ENCODE measurements around the gene POMP. TPM values are rescaled to one million over a fixed set of nuclear protein-coding genes. Genes with fewer than 3 reads are reported as not detected.

Gene POMP
- total RNA-seq, 1 experiment from 2014 or later: 92.2 TPM

GRCh38 chr13:28654276-28654675 lies 4.7 kb upstream of the POMP start:
- Mint-ChIP-seq H3K9me3 (no peaks in the 10 kb centered on the region), H3K27ac (no peak overlapping the region), H3K36me3 (no peaks in the 10 kb centered on the region), H3K4me3 (no peak overlapping the region), H3K27me3 (ENCODE audit: low read depth) (no peaks in the 10 kb centered on the region), H3K4me1 (peaks cover 24% of the 10 kb centered on the region)
- ChIA-PET POLR2A (no interaction called here), CTCF (no interaction called here)
- no peak for ATAC-seq
- DNase-seq (ENCODE audit: low spot score): no peak
- no peak for TF ChIP-seq PREB (CRISPR knock-in tag; IDR thresholded peaks at IDR 0.05; ENCODE audit: borderline replicate concordance)
- no peak for TF ChIP-seq ZBTB43 (CRISPR knock-in tag; IDR thresholded peaks at IDR 0.05)
- no peak for TF ChIP-seq CBFB (CRISPR knock-in tag; IDR thresholded peaks at IDR 0.05; ENCODE audit: low read depth)
- no peak for TF ChIP-seq ZNF425 (CRISPR knock-in tag; conservative IDR thresholded peaks at IDR 0.05)
- TF ChIP-seq RORB (CRISPR knock-in tag; IDR thresholded peaks at IDR 0.05): no peak
- TF ChIP-seq ZNF232 (CRISPR knock-in tag; IDR thresholded peaks at IDR 0.05): no peak
- TF ChIP-seq GABPB1 (CRISPR knock-in tag; IDR thresholded peaks at IDR 0.05): no peak
- TF ChIP-seq PRRX2 (CRISPR knock-in tag; IDR thresholded peaks at IDR 0.05): no peak
- no peak for TF ChIP-seq CREB1 (CRISPR knock-in tag; IDR thresholded peaks at IDR 0.05)
- TF ChIP-seq JAZF1 (CRISPR knock-in tag; IDR thresholded peaks at IDR 0.05): no peak
- TF ChIP-seq SMAD4 (CRISPR knock-in tag; IDR thresholded peaks at IDR 0.05): no peak
- TF ChIP-seq SP1 (CRISPR knock-in tag; conservative IDR thresholded peaks at IDR 0.05): no peak
- TF ChIP-seq PRDM15 (CRISPR knock-in tag; IDR thresholded peaks at IDR 0.05): no peak
- no peak for TF ChIP-seq E2F5 (CRISPR knock-in tag; IDR thresholded peaks at IDR 0.05)
- no peak for TF ChIP-seq FOXP1 (CRISPR knock-in tag; IDR thresholded peaks at IDR 0.05; ENCODE audit: borderline replicate concordance)
- no peak for TF ChIP-seq USF2 (CRISPR knock-in tag; IDR thresholded peaks at IDR 0.05)
- TF ChIP-seq ARID4B (CRISPR knock-in tag; IDR thresholded peaks at IDR 0.05; ENCODE audit: borderline replicate concordance): no peak
- TF ChIP-seq NFATC4 (CRISPR knock-in tag; IDR thresholded peaks at IDR 0.05): no peak
